ENCODE data around the gene NRCAM.

NRCAM gene

GRCh38 chr7:108286290-108286904 is 169.8 kb downstream of the NRCAM start:
- ATAC-seq: no peak
- TF ChIP-seq ISL1 (CRISPR knock-in tag; IDR thresholded peaks at IDR 0.05) (no peak), TSHZ2 (CRISPR knock-in tag; IDR thresholded peaks at IDR 0.05) (no peak)

GRCh38 chr7:108285778-108286177 is 170.5 kb downstream of the NRCAM start:
- no peak for ATAC-seq
- TF ChIP-seq PPARA (CRISPR knock-in tag; IDR thresholded peaks at IDR 0.05; ENCODE audit: borderline replicate concordance): no peak
- TF ChIP-seq, protein P1, sequence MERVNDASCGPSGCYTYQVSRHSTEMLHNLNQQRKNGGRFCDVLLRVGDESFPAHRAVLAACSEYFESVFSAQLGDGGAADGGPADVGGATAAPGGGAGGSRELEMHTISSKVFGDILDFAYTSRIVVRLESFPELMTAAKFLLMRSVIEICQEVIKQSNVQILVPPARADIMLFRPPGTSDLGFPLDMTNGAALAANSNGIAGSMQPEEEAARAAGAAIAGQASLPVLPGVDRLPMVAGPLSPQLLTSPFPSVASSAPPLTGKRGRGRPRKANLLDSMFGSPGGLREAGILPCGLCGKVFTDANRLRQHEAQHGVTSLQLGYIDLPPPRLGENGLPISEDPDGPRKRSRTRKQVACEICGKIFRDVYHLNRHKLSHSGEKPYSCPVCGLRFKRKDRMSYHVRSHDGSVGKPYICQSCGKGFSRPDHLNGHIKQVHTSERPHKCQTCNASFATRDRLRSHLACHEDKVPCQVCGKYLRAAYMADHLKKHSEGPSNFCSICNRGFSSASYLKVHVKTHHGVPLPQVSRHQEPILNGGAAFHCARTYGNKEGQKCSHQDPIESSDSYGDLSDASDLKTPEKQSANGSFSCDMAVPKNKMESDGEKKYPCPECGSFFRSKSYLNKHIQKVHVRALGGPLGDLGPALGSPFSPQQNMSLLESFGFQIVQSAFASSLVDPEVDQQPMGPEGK (CRISPR knock-in tag; IDR thresholded peaks at IDR 0.05; ENCODE audit: borderline replicate concordance): no peak
- no peak for TF ChIP-seq ZFP30 (CRISPR knock-in tag; IDR thresholded peaks at IDR 0.05)
- TF ChIP-seq GLIS3 (CRISPR knock-in tag; IDR thresholded peaks at IDR 0.05): no peak

DNA sequence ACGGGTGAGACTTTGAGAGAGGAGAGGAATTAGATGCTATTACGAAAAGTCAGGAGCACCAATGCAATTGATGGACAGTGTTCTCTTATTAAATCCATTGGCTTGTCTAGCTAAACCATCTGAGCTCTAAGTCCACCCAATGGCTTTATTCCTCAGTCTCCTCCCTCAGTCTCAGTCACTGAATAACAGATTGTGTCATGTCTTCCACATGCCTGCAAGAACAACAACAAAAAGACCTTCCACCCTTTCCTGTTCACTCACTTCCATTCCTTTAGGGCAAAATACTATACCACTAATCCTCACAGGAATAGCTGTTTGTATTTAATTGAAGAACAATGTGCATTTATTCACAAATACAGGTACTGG is 171.2 kb downstream of the NRCAM start:
- no peak for ATAC-seq
- TF ChIP-seq ZNF565 (CRISPR knock-in tag; conservative IDR thresholded peaks at IDR 0.05; ENCODE audit: low read depth): no peak
- TF ChIP-seq RARB (CRISPR knock-in tag; IDR thresholded peaks at IDR 0.05): no peak
- no peak for TF ChIP-seq ARNTL (CRISPR knock-in tag; IDR thresholded peaks at IDR 0.05; ENCODE audit: borderline replicate concordance, low read depth)
- TF ChIP-seq ZFP30 (CRISPR knock-in tag; IDR thresholded peaks at IDR 0.05): no peak
- no peak for TF ChIP-seq ZFP3 (CRISPR knock-in tag; IDR thresholded peaks at IDR 0.05)
- no peak for TF ChIP-seq ZNF70 (CRISPR knock-in tag; IDR thresholded peaks at IDR 0.05)
- no peak for TF ChIP-seq GLIS3 (CRISPR knock-in tag; IDR thresholded peaks at IDR 0.05)
- TF ChIP-seq ISL1 (CRISPR knock-in tag; IDR thresholded peaks at IDR 0.05): no peak
- no peak for TF ChIP-seq OSR1 (CRISPR knock-in tag; IDR thresholded peaks at IDR 0.05)
- TF ChIP-seq, protein P2, sequence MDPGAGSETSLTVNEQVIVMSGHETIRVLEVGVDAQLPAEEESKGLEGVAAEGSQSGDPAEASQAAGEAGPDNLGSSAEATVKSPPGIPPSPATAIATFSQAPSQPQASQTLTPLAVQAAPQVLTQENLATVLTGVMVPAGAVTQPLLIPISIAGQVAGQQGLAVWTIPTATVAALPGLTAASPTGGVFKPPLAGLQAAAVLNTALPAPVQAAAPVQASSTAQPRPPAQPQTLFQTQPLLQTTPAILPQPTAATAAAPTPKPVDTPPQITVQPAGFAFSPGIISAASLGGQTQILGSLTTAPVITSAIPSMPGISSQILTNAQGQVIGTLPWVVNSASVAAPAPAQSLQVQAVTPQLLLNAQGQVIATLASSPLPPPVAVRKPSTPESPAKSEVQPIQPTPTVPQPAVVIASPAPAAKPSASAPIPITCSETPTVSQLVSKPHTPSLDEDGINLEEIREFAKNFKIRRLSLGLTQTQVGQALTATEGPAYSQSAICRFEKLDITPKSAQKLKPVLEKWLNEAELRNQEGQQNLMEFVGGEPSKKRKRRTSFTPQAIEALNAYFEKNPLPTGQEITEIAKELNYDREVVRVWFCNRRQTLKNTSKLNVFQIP (CRISPR knock-in tag; IDR thresholded peaks at IDR 0.05; ENCODE audit: borderline replicate concordance, low read depth): no peak
- no peak for TF ChIP-seq TOX (CRISPR knock-in tag; IDR thresholded peaks at IDR 0.05; ENCODE audit: borderline replicate concordance)
- no peak for TF ChIP-seq PPARA (CRISPR knock-in tag; IDR thresholded peaks at IDR 0.05; ENCODE audit: borderline replicate concordance)
- TF ChIP-seq SNAI2 (CRISPR knock-in tag; IDR thresholded peaks at IDR 0.05): no peak
- no peak for TF ChIP-seq ZC3H10 (CRISPR knock-in tag; IDR thresholded peaks at IDR 0.05)
- TF ChIP-seq BACH2 (CRISPR knock-in tag; IDR thresholded peaks at IDR 0.05; ENCODE audit: borderline replicate concordance): no peak
- TF ChIP-seq TSHZ2 (CRISPR knock-in tag; IDR thresholded peaks at IDR 0.05): no peak
- no peak for TF ChIP-seq CSDC2 (CRISPR knock-in tag; IDR thresholded peaks at IDR 0.05)
- TF ChIP-seq, protein P3, sequence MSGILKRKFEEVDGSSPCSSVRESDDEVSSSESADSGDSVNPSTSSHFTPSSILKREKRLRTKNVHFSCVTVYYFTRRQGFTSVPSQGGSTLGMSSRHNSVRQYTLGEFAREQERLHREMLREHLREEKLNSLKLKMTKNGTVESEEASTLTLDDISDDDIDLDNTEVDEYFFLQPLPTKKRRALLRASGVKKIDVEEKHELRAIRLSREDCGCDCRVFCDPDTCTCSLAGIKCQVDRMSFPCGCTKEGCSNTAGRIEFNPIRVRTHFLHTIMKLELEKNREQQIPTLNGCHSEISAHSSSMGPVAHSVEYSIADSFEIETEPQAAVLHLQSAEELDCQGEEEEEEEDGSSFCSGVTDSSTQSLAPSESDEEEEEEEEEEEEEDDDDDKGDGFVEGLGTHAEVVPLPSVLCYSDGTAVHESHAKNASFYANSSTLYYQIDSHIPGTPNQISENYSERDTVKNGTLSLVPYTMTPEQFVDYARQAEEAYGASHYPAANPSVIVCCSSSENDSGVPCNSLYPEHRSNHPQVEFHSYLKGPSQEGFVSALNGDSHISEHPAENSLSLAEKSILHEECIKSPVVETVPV (CRISPR knock-in tag; IDR thresholded peaks at IDR 0.05): no peak
- TF ChIP-seq, protein P1 (CRISPR knock-in tag; IDR thresholded peaks at IDR 0.05; ENCODE audit: borderline replicate concordance): no peak
- no peak for TF ChIP-seq TCF4 (CRISPR knock-in tag; IDR thresholded peaks at IDR 0.05; ENCODE audit: borderline replicate concordance)
